Measurements from ENCODE around the gene ZNF133.

ZNF133 gene

GRCh38 chr20:18362916-18363315 lies 74.6 kb downstream of the ZNF133 start:
- no peak for DNase-seq (ENCODE audit: low read depth)

- DNase-seq (ENCODE audit: low read depth): no peak
Measured at GRCh38 chr20:18363708-18364107, 75.4 kb downstream of the ZNF133 start.

DNA sequence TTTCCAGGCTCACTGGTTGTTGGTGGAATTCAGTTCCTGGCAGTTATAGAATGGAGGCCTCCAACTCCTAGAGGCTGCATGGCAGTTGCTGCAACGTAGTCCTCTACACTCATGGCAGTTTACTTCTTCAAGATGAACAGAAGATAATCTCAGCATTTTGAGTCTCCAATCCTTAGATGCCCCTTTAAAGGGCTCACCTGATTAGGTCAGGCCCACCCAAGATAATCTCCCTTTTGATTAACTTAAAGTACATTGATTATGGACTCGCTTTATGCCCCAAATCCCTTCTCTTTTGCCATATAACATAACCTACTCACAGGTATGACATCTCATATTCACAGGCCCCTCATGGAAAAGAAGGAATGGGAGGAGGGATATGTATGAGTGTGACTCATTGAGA lies 76.4 kb downstream of the ZNF133 start:
- DNase-seq (ENCODE audit: low read depth): no peak
